G401 (cell line): Measurements from ENCODE around the gene MEA1. TPM values are rescaled to one million over a fixed set of nuclear protein-coding genes. Genes with fewer than 3 reads are reported as not detected.
"Not testable (repeated sequence)": the region's sequence is repeated elsewhere in the genome, so short reads cannot be mapped to it uniquely, and the experiment has no call there.

ENCODE experiments used
- DNase-seq: peaks from one replicate; pipeline ENCODE4 v3.0.0-alpha.2; 2015; ENCODE audit warnings: low spot score
- in situ Hi-C: cut with HindIII; loops from 2 replicates; pipeline ENCODE4 v1.10.0; 2016; ENCODE audit warnings: low sequenced_read_pairs, mixed read lengths
- total RNA-seq: library from RNA; depleted of rRNA; stranded (reverse); fragments of >200 nt; shearing (Covaris generic); gene quantifications from 2 replicates; pipeline ENCODE4 v1.2.3, GENCODE V29; 2014

Gene MEA1
- total RNA-seq, 1 experiment from 2014 or later = 78.3 TPM

- DNase-seq, in situ Hi-C loops: not testable (repeated sequence)
These were observed 27.7 kb upstream of the MEA1 start for GRCh38 chr6:43041475-43041874.

DNA sequence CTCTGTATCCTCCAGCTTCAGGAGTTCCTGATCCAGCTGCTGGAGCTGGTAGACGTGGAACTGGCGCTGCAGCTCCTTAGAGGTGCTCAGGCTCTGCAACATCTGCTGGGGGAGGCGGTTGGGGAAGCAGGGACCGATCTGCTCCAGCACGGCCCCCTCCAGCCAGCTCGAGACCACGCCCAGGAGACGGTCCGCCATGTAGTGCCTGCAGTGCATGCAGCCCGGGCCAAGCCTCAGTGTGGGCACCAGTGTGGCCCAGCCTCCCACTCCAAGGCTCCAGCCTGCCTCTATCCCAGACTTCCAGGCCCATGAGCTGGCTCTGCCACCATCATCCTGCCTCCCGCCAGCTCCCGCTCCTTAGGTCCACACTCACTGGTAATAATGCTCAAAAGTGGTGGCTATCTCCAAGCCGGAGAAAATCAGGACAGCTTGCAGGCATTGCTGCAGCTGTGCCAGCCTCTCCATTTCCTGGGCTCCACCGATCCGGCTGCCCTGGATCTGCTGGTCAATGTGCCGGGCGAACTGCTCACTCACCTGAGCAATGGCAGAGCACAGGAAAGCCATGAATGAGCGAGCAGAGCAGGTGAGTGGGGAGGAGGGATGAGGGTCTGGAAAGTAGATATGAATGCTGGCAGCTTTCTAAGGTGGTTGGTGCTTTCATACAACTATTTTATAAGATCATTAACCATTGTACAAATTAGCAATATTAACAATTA lies 27.0 kb upstream of the MEA1 start:
- peak; percentile 68 for DNase-seq
- in situ Hi-C loops = no loop called here

GRCh38 chr6:43038727-43039126 lies 25.0 kb upstream of the MEA1 start:
- DNase-seq = no peak
- in situ Hi-C loops = no loop called here

DNA sequence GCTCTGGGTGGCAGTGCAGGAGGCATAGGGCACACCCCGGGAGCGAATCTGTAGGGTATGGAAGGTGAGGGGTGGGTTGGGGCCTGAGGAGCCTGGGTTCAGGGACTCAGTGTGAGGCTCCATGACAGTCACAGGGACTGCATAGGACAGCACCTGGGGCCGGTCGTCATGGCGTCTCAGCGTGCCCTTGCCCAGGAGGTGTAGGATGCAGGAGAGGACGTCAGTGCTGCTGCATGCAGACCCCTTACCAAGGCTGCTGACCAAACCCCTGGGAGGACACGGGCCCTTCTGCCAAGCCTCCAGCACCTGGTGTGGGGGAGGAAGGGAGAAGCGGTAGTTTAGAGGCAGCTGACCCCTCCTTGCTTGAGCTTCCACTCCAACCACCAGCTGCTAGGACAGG lies 24.0 kb upstream of the MEA1 start:
- in situ Hi-C loops = no loop called here

GRCh38 chr6:43037197-43037596 lies 23.5 kb upstream of the MEA1 start:
- no peak for DNase-seq
- in situ Hi-C loops = no loop called here

More for the DNA sequence above, 24.0 kb upstream of the MEA1 start:
- DNase-seq = no peak

- in situ Hi-C loops = no loop called here
- DNase-seq = no peak
These were observed 23.0 kb upstream of the MEA1 start for GRCh38 chr6:43036712-43037111.

DNA sequence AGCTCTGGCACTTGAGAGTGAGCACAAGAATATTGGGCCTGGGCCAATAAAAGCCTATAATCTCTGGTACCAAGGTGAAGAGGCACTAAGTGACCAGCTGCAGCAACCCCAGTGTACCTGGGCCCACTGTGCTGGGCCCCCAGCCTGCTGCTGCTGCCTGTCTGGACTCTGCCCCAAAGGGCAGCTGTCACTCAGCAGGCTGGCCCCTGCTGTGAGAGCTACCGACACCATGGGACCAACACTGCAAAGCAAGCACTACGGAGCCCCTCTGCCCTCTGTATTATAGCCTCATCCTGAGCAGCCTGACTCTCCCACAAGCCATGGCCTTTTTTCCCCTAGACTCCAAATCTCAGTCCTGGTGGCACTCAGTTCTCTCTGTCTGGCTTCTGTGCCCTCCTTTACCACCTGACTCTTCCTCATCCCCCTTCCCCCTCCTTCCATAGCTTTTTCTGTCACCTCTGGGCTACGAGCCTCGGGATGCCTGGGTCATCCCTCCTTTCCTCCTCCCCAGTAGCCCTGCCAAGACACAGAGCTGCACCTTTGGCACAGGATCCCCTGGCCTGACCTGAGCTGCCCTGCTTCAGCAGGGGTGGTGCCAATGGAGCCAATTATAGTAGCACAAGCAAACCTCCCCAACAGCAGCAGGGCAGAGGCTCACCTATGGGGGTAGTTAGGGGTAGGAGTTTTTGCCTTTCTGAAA lies 21.9 kb upstream of the MEA1 start:
- DNase-seq = no peak
- in situ Hi-C loops = no loop called here

DNA sequence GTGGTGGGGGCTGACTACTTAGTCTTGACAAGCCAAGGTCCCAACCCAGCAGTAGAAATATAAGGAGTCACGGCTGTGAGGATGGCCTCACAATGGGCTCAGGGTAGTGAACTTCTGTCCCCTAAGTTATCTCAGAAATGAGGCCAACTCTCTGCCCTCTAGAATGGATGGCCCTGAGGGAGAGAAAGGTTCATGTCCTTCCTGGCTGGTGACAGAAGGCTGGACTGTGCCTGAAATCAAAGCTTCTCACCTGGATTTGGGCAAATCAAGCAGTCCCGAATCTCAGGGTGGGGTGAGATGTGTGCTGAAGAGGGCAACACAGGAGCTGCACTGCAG lies 20.4 kb upstream of the MEA1 start:
- DNase-seq = no peak
- in situ Hi-C loops = no loop called here

DNA sequence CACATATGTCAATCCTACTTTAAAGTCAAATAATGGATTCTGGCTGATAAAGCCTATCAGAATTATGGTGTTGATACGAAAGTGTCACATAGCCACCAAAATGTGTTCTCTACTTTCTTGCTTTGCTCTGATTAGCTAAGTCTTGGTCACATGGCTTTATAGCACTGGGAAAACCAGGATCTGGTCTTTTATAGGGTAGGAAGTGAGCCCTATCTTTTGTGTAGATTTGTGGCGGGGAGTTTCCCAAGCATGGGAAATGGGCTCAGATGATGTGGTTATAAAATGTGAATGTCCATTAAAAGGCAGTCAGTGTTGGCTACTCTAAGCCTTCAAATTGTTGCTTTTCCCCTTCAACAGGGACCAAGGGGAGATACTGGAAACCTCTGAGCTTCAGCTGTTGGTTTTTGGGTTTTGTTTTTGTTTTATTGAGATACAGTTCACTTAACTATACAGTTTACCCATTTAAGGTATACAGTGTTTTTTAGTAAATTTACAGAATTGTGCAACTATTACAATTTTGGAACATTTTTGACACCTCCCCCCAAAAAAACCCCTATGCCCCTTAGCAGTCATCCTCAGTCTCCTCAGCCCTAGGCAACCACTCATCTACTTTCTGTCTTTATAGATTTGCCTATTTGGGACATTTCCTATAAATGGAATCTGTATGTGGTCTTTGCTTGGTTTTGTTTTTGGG lies 19.9 kb upstream of the MEA1 start:
- DNase-seq = no peak
- in situ Hi-C loops = no loop called here

DNA sequence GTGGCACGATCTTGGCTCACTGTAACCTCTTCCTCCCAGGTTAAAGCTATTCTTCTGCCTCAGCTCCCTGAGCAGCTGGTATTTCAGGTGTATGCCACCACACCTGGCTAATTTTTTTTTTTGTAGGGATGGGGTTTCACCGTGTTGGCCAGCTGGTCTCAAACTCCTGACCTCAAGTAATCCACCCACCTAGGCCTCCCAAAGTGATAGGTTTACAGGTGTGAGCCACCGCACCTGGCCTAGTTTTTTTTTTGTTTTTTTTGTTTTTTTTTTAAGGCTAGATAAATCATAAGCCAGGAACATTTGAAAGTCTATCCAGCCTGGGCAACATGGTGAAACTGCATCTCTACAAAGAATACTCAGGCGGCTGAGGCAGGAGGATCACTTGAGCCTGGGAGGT lies 18.6 kb upstream of the MEA1 start:
- no peak for DNase-seq
- in situ Hi-C loops = no loop called here

- DNase-seq = no peak
- in situ Hi-C loops = no loop called here
These were observed 15.4 kb upstream of the MEA1 start for GRCh38 chr6:43029120-43029519.

- in situ Hi-C loops = no loop called here
- no peak for DNase-seq
These were observed 12.6 kb upstream of the MEA1 start for GRCh38 chr6:43026365-43026764.

DNA sequence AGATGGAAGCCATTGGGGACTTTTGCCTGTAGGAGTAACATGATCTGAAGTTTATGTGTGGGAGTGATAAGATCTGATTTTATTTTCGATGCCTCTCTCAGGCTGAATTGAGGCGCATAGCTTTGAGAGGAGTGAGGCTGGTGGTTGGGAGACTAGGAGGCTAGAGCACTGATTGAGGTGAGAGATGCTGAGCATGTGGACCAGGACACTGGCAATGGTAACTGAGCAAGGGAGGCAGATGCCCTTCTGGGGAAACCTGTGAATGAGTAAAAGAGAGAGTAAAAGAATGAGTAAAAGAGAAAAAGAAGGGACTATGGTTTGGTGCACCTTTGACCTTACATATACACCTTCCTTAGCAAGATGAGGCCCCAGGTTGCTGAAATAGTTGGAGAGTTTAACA lies 10.7 kb upstream of the MEA1 start:
- DNase-seq = no peak
- in situ Hi-C loops = no loop called here

- in situ Hi-C loops = no loop called here
- peak; percentile 84 for DNase-seq
These were observed 7.7 kb upstream of the MEA1 start, which contains the start of gene RRP36 for GRCh38 chr6:43021270-43022047. TSS of gene RRP36 (plus strand) at chr6:43021623. CDS start at chr6:43021655, 32 bp downstream.

- in situ Hi-C loops = no loop called here
- no peak for DNase-seq
These were observed 7.1 kb upstream of the MEA1 start for GRCh38 chr6:43020847-43021246.

GRCh38 chr6:43020052-43020705 lies 6.4 kb upstream of the MEA1 start:
- in situ Hi-C loops = no loop called here
- no peak for DNase-seq

DNA sequence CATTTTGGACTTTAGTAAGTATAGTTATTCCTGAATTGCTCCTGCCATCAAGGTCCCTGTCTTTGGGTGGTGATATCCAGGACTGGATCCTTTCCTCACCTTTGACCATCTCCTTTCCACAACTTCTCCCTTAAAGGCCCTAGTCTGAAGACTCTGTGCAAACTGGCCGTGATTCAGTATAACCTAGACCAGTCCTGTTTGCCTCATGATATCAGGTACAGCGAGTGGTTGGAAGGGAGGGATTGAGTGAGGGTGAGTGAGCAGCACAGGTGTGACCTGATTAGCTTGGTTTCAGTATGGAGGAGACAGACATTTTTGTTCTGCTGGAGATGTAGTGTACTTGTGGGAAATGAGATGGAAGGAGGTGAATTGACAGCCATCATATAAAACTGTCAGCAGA lies 5.4 kb upstream of the MEA1 start:
- in situ Hi-C loops = no loop called here
- DNase-seq = no peak

DNA sequence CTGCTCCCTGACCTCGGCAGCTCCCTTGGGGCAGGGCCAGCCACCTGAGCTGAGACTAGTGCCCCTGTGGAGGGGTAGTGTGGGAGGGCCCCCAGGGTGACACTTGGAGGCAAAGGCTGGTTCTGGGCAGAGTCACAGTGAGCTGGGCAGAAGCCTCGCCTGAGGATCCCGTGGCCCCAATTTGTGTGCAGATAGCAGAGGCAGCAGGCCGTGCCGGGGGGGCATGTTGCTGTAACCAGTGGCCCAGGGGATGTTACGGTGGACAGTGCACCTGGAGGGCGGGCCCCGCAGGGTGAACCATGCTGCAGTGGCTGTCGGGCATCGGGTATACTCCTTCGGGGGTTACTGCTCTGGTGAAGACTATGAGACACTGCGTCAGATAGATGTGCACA lies 3.2 kb upstream of the MEA1 start:
- DNase-seq = no peak
- in situ Hi-C loops = no loop called here
